Measurements from ENCODE around the gene MYOD1. TPM values are rescaled to one million over a fixed set of nuclear protein-coding genes. Genes with fewer than 3 reads are reported as not detected.

Gene MYOD1
- total RNA-seq, 1 experiment from 2014 or later = not detected

DNA sequence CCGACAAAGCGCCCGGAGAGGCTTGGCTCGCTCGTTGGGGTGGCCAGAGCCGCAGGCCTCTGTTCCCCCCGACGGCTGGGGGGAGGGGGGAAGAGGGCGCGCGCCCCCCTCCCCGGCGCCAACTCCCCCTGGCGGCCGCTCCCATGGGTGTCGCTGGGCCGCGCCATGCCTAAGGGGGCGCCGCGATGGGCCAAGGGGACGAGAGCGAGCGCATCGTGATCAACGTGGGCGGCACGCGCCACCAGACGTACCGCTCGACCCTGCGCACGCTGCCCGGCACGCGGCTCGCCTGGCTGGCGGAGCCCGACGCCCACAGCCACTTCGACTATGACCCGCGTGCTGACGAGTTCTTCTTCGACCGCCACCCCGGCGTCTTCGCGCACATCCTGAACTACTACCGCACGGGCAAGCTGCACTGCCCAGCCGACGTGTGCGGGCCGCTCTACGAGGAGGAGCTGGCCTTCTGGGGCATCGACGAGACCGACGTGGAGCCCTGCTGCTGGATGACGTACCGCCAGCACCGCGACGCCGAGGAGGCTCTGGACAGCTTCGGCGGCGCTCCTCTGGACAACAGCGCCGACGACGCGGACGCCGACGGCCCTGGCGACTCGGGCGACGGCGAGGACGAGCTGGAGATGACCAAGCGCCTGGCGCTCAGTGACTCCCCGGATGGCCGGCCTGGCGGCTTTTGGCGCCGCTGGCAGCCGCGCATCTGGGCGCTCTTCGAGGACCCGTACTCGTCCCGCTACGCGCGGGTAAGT, 16.6 kb downstream of the MYOD1 start:
- TF ChIP-seq RAD21 (IDR thresholded peaks at IDR 0.05; ENCODE audit: low read depth) = no peak
- TF ChIP-seq TCF7L2 (IDR thresholded peaks at IDR 0.05; ENCODE audit: borderline replicate concordance, extremely low read depth, insufficient read depth, insufficient read length) = no peak
- no peak for TF ChIP-seq JUND (IDR thresholded peaks at IDR 0.05)
- TF ChIP-seq FOSL1 (IDR thresholded peaks at IDR 0.05; ENCODE audit: low read depth) = no peak
- TF ChIP-seq, protein P1, sequence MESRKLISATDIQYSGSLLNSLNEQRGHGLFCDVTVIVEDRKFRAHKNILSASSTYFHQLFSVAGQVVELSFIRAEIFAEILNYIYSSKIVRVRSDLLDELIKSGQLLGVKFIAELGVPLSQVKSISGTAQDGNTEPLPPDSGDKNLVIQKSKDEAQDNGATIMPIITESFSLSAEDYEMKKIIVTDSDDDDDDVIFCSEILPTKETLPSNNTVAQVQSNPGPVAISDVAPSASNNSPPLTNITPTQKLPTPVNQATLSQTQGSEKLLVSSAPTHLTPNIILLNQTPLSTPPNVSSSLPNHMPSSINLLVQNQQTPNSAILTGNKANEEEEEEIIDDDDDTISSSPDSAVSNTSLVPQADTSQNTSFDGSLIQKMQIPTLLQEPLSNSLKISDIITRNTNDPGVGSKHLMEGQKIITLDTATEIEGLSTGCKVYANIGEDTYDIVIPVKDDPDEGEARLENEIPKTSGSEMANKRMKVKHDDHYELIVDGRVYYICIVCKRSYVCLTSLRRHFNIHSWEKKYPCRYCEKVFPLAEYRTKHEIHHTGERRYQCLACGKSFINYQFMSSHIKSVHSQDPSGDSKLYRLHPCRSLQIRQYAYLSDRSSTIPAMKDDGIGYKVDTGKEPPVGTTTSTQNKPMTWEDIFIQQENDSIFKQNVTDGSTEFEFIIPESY (IDR thresholded peaks at IDR 0.05; ENCODE audit: extremely low read depth, insufficient replicate concordance, low read length) = no peak
- TF ChIP-seq, protein P2, sequence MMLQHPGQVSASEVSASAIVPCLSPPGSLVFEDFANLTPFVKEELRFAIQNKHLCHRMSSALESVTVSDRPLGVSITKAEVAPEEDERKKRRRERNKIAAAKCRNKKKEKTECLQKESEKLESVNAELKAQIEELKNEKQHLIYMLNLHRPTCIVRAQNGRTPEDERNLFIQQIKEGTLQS (IDR thresholded peaks at IDR 0.05) = no peak
- TF ChIP-seq, protein P3, sequence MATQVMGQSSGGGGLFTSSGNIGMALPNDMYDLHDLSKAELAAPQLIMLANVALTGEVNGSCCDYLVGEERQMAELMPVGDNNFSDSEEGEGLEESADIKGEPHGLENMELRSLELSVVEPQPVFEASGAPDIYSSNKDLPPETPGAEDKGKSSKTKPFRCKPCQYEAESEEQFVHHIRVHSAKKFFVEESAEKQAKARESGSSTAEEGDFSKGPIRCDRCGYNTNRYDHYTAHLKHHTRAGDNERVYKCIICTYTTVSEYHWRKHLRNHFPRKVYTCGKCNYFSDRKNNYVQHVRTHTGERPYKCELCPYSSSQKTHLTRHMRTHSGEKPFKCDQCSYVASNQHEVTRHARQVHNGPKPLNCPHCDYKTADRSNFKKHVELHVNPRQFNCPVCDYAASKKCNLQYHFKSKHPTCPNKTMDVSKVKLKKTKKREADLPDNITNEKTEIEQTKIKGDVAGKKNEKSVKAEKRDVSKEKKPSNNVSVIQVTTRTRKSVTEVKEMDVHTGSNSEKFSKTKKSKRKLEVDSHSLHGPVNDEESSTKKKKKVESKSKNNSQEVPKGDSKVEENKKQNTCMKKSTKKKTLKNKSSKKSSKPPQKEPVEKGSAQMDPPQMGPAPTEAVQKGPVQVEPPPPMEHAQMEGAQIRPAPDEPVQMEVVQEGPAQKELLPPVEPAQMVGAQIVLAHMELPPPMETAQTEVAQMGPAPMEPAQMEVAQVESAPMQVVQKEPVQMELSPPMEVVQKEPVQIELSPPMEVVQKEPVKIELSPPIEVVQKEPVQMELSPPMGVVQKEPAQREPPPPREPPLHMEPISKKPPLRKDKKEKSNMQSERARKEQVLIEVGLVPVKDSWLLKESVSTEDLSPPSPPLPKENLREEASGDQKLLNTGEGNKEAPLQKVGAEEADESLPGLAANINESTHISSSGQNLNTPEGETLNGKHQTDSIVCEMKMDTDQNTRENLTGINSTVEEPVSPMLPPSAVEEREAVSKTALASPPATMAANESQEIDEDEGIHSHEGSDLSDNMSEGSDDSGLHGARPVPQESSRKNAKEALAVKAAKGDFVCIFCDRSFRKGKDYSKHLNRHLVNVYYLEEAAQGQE (IDR thresholded peaks at IDR 0.05; ENCODE audit: low read depth) = no peak
- Histone ChIP-seq H2AFZ (ENCODE audit: low read depth, low read length, poor library complexity, severe bottlenecking) (no peak overlapping the region), H3K9me3 (ENCODE audit: control insufficient read depth in 1 of 2, insufficient read depth in 1 of 2, low read depth in 1 of 2, low read length in 2 of 2) (no peaks in the 10 kb centered on the region), H3K27me3 (ENCODE audit: insufficient read depth, low read length) (no peaks in the 10 kb centered on the region), H3K4me3 (replicated peaks in 1 of 2; ENCODE audit: low read depth in 1 of 2, low read length in 2 of 2) (no peak overlapping the region), H3K36me3 (ENCODE audit: control insufficient read depth in 1 of 2, insufficient read depth in 2 of 2, low read length in 2 of 2) (no peaks in the 10 kb centered on the region), H3K9me2 (ENCODE audit: insufficient read depth) (no peaks in the 10 kb centered on the region), H3K27ac (ENCODE audit: low read depth, low read length) (no peak overlapping the region), H3K4me2 (ENCODE audit: low read length) (no peak overlapping the region), H3K9ac (ENCODE audit: low read length) (no peak overlapping the region), H4K20me1 (ENCODE audit: insufficient read depth) (no peaks in the 10 kb centered on the region), H3K4me1 (ENCODE audit: control insufficient read depth in 1 of 2, insufficient read depth in 2 of 2, low read length in 2 of 2) (peaks cover 0 to 4% of the 10 kb centered on the region in 2 experiments; a peak in 1 of 4 replicates), H3K79me2 (ENCODE audit: insufficient read depth, low read length) (no peaks in the 10 kb centered on the region)
- ATAC-seq (no peak), DNase-seq (ENCODE audit: low read depth, low spot score) (no peak)
- no TSS peak for BruUV-seq (replicated peaks)
- ChIA-PET RAD21 (ENCODE audit: low non-redundant PET in 1 of 2, low total read pairs in 2 of 2, uncharacterized antibody in 2 of 2, unreplicated experiment in 2 of 2) (no interaction called here), CTCF (no interaction called here), POLR2A (no interaction called here)
- intact Hi-C loops (cut with micrococcal nuclease) = no loop called here
